ENCODE measurements around the gene MTFR2. TPM values are rescaled to one million over a fixed set of nuclear protein-coding genes. Genes with fewer than 3 reads are reported as not detected.

MTFR2 gene
- total and polyA plus RNA-seq, 2 of the 13 experiments (the other 11 are each of a cell fraction or from before 2014, with no cell fraction given): 6.7 to 10.7 TPM

DNA sequence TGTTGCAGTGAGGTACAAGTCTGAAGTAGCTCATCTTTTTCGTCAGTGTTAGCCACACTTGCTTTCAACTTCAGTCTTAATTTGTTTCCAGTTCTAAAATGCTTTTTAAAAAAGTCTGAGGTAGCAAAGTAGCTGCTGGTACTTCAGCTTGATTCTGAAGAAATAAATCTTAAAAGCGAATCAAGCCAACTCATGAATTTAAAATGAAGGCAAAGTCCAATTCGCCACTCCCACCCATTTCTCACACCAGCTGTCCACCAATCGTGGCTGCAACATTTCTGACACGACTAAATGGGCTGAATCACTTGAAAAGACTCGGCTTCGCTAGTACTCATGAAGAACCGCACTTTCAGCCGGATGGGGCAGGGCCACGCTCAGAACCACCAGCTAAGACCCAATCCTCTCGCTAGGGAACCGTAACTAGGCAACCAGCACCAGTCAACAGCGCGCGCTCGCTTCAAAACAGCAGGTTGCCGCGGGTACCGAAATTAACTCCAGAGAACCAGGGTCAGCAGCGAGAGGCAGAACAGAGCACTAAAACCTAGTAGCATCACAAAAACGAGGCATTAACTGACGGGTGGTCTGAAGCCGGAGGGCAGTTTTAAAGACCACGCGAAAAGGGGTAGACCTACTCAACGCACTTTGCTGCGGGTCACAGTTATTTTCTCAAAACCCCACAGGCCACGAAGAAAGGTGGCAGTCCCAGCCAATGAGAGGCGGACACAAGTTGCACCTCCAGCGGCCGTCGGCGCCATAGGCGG is 38.6 kb upstream of the MTFR2 start (continued):
- TF ChIP-seq, protein P1, sequence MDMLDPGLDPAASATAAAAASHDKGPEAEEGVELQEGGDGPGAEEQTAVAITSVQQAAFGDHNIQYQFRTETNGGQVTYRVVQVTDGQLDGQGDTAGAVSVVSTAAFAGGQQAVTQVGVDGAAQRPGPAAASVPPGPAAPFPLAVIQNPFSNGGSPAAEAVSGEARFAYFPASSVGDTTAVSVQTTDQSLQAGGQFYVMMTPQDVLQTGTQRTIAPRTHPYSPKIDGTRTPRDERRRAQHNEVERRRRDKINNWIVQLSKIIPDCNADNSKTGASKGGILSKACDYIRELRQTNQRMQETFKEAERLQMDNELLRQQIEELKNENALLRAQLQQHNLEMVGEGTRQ (IDR thresholded peaks at IDR 0.05; ENCODE audit: low read depth, low read length): no peak
- TF ChIP-seq, protein P1 (CRISPR knock-in tag; IDR thresholded peaks at IDR 0.05; ENCODE audit: borderline replicate concordance): no peak
- TF ChIP-seq ZFP36L2 (CRISPR knock-in tag; IDR thresholded peaks at IDR 0.05): no peak
- TF ChIP-seq FOXC1 (CRISPR knock-in tag; IDR thresholded peaks at IDR 0.05; ENCODE audit: borderline replicate concordance): no peak
- TF ChIP-seq, protein P2, sequence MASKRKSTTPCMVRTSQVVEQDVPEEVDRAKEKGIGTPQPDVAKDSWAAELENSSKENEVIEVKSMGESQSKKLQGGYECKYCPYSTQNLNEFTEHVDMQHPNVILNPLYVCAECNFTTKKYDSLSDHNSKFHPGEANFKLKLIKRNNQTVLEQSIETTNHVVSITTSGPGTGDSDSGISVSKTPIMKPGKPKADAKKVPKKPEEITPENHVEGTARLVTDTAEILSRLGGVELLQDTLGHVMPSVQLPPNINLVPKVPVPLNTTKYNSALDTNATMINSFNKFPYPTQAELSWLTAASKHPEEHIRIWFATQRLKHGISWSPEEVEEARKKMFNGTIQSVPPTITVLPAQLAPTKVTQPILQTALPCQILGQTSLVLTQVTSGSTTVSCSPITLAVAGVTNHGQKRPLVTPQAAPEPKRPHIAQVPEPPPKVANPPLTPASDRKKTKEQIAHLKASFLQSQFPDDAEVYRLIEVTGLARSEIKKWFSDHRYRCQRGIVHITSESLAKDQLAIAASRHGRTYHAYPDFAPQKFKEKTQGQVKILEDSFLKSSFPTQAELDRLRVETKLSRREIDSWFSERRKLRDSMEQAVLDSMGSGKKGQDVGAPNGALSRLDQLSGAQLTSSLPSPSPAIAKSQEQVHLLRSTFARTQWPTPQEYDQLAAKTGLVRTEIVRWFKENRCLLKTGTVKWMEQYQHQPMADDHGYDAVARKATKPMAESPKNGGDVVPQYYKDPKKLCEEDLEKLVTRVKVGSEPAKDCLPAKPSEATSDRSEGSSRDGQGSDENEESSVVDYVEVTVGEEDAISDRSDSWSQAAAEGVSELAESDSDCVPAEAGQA (IDR thresholded peaks at IDR 0.05; ENCODE audit: low read depth): 0 out of 2 replicates have a peak, but pooled peaks have one; percentile 19
- TF ChIP-seq, protein P2 (CRISPR knock-in tag; IDR thresholded peaks at IDR 0.05; ENCODE audit: borderline replicate concordance): peak; percentile 4; the same call in 1 of the 2 replicates
- TF ChIP-seq, protein P3, sequence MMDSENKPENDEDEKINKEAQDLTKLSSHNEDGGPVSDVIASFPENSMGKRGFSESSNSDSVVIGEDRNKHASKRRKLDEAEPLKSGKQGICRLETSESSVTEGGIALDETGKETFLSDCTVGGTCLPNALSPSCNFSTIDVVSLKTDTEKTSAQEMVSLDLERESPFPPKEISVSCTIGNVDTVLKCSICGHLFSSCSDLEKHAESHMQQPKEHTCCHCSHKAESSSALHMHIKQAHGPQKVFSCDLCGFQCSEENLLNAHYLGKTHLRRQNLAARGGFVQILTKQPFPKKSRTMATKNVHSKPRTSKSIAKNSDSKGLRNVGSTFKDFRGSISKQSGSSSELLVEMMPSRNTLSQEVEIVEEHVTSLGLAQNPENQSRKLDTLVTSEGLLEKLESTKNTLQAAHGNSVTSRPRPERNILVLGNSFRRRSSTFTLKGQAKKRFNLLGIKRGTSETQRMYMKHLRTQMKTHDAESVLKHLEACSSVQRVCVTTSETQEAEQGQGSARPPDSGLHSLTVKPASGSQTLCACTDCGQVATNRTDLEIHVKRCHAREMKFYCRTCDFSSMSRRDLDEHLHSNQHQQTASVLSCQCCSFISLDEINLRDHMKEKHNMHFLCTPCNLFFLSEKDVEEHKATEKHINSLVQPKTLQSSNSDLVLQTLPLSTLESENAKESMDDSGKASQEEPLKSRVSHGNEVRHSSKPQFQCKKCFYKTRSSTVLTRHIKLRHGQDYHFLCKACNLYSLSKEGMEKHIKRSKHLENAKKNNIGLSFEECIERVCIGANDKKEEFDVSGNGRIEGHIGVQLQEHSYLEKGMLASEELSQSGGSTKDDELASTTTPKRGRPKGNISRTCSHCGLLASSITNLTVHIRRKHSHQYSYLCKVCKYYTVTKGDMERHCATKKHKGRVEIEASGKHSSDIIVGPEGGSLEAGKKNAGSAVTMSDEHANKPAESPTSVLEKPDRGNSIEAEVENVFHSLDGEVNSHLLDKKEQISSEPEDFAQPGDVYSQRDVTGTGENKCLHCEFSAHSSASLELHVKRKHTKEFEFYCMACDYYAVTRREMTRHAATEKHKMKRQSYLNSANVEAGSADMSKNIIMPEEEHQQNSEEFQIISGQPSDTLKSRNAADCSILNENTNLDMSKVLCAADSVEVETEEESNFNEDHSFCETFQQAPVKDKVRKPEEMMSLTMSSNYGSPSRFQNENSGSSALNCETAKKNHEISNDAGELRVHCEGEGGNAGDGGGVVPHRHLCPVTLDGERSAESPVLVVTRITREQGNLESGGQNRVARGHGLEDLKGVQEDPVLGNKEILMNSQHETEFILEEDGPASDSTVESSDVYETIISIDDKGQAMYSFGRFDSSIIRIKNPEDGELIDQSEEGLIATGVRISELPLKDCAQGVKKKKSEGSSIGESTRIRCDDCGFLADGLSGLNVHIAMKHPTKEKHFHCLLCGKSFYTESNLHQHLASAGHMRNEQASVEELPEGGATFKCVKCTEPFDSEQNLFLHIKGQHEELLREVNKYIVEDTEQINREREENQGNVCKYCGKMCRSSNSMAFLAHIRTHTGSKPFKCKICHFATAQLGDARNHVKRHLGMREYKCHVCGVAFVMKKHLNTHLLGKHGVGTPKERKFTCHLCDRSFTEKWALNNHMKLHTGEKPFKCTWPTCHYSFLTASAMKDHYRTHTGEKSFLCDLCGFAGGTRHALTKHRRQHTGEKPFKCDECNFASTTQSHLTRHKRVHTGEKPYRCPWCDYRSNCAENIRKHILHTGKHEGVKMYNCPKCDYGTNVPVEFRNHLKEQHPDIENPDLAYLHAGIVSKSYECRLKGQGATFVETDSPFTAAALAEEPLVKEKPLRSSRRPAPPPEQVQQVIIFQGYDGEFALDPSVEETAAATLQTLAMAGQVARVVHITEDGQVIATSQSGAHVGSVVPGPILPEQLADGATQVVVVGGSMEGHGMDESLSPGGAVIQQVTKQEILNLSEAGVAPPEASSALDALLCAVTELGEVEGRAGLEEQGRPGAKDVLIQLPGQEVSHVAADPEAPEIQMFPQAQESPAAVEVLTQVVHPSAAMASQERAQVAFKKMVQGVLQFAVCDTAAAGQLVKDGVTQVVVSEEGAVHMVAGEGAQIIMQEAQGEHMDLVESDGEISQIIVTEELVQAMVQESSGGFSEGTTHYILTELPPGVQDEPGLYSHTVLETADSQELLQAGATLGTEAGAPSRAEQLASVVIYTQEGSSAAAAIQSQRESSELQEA (CRISPR knock-in tag; IDR thresholded peaks at IDR 0.05; ENCODE audit: not compliant biosample characterization): no peak
- TF ChIP-seq, protein P4, sequence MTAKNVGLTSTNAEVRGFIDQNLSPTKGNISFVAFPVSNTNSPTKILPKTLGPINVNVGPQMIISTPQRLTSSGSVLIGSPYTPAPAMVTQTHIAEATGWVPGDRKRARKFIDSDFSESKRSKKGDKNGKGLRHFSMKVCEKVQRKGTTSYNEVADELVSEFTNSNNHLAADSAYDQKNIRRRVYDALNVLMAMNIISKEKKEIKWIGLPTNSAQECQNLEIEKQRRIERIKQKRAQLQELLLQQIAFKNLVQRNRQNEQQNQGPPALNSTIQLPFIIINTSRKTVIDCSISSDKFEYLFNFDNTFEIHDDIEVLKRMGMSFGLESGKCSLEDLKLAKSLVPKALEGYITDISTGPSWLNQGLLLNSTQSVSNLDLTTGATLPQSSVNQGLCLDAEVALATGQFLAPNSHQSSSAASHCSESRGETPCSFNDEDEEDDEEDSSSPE (CRISPR knock-in tag; IDR thresholded peaks at IDR 0.05): no peak; the same call in 1 of the 2 replicates

Data from HepG2 (cell line).